ENCODE measurements around the gene DNAJC5. TPM values are rescaled to one million over a fixed set of nuclear protein-coding genes. Genes with fewer than 3 reads are reported as not detected.
A peak's percentile ranks its signal among the peaks of the same experiment; 100 is the strongest.

Gene DNAJC5
- total and polyA plus RNA-seq, 9 of the 15 experiments (the other 6 are each of a cell fraction or from before 2014, with no cell fraction given): 0.95 to 42.8 (median 23.4) TPM

DNA sequence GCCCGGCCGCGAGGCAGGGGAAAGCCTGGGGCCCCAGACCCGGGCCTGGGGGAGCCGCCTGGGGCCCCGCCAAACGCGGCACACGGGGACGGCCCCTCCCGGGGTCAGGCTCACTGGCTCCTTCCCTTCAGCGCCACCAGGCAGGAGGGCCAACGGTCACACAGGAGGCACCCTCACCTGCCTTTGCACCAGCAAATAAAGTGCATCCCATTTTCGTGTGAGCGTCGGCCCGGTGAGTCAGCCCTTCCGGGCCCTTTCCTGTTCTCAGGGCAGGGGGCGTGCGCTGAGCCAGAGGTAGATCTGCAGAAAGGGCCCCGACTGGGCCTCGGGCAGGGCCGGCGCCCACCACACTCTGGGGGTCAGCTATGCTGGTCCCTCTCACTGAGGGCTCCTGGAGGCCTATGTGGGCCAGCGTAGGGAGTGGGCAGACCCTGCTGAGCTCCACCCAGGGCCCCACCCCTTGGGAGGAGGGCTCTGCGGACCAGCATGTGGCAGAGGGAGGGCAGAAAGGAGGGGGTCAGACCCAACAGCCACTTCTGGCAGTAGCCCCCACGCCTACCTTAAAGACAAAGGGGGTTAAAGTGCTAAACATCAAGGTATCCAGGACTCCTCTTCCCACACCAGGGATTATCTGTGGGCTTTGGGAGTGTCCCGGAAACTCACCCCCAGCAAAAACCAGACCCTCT, 62.2 kb downstream of the DNAJC5 start (continued):
- TF ChIP-seq, protein P1, sequence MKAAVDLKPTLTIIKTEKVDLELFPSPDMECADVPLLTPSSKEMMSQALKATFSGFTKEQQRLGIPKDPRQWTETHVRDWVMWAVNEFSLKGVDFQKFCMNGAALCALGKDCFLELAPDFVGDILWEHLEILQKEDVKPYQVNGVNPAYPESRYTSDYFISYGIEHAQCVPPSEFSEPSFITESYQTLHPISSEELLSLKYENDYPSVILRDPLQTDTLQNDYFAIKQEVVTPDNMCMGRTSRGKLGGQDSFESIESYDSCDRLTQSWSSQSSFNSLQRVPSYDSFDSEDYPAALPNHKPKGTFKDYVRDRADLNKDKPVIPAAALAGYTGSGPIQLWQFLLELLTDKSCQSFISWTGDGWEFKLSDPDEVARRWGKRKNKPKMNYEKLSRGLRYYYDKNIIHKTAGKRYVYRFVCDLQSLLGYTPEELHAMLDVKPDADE (conservative IDR thresholded peaks at IDR 0.05; ENCODE audit: control insufficient read depth, low read depth, low read length): peak; percentile 46; the same call in 1 of the 2 replicates
- TF ChIP-seq ZNF12 (CRISPR knock-in tag; IDR thresholded peaks at IDR 0.05) (0 out of 2 replicates have a peak, but pooled peaks have one; percentile 18), HIVEP1 (CRISPR knock-in tag; IDR thresholded peaks at IDR 0.05) (no peak), NFXL1 (CRISPR knock-in tag; IDR thresholded peaks at IDR 0.05) (no peak), GATAD2B (IDR thresholded peaks at IDR 0.05; ENCODE audit: borderline replicate concordance) (no peak), CAMTA2 (CRISPR knock-in tag; conservative IDR thresholded peaks at IDR 0.05) (0 out of 2 replicates have a peak, but pooled peaks have one; percentile 29), HDAC1 (IDR thresholded peaks at IDR 0.05) (peak in 1 of 2 experiments; percentile 31; a peak in 1 of 4 replicates), ZKSCAN8 (CRISPR knock-in tag; IDR thresholded peaks at IDR 0.05) (no peak), TBP (optimal IDR thresholded peaks at IDR 0.05; ENCODE audit: low read depth, low read length) (peak; percentile 50), ZBTB17 (CRISPR knock-in tag; IDR thresholded peaks at IDR 0.05) (peak; percentile 61; the same call in 1 of the 2 replicates), ZBTB7A (IDR thresholded peaks at IDR 0.05; ENCODE audit: borderline replicate concordance, control insufficient read depth, low read depth, low read length) (peak; percentile 75; the same call in 1 of the 2 replicates), CREM (IDR thresholded peaks at IDR 0.05; ENCODE audit: low read depth) (0 out of 2 replicates have a peak, but pooled peaks have one; percentile 5)
- TF ChIP-seq, protein P2, sequence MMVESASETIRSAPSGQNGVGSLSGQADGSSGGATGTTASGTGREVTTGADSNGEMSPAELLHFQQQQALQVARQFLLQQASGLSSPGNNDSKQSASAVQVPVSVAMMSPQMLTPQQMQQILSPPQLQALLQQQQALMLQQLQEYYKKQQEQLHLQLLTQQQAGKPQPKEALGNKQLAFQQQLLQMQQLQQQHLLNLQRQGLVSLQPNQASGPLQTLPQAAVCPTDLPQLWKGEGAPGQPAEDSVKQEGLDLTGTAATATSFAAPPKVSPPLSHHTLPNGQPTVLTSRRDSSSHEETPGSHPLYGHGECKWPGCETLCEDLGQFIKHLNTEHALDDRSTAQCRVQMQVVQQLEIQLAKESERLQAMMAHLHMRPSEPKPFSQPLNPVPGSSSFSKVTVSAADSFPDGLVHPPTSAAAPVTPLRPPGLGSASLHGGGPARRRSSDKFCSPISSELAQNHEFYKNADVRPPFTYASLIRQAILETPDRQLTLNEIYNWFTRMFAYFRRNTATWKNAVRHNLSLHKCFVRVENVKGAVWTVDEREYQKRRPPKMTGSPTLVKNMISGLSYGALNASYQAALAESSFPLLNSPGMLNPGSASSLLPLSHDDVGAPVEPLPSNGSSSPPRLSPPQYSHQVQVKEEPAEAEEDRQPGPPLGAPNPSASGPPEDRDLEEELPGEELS (CRISPR knock-in tag; IDR thresholded peaks at IDR 0.05; ENCODE audit: borderline replicate concordance): no peak
- TF ChIP-seq, protein P3, sequence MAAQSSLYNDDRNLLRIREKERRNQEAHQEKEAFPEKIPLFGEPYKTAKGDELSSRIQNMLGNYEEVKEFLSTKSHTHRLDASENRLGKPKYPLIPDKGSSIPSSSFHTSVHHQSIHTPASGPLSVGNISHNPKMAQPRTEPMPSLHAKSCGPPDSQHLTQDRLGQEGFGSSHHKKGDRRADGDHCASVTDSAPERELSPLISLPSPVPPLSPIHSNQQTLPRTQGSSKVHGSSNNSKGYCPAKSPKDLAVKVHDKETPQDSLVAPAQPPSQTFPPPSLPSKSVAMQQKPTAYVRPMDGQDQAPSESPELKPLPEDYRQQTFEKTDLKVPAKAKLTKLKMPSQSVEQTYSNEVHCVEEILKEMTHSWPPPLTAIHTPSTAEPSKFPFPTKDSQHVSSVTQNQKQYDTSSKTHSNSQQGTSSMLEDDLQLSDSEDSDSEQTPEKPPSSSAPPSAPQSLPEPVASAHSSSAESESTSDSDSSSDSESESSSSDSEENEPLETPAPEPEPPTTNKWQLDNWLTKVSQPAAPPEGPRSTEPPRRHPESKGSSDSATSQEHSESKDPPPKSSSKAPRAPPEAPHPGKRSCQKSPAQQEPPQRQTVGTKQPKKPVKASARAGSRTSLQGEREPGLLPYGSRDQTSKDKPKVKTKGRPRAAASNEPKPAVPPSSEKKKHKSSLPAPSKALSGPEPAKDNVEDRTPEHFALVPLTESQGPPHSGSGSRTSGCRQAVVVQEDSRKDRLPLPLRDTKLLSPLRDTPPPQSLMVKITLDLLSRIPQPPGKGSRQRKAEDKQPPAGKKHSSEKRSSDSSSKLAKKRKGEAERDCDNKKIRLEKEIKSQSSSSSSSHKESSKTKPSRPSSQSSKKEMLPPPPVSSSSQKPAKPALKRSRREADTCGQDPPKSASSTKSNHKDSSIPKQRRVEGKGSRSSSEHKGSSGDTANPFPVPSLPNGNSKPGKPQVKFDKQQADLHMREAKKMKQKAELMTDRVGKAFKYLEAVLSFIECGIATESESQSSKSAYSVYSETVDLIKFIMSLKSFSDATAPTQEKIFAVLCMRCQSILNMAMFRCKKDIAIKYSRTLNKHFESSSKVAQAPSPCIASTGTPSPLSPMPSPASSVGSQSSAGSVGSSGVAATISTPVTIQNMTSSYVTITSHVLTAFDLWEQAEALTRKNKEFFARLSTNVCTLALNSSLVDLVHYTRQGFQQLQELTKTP (IDR thresholded peaks at IDR 0.05; ENCODE audit: low read depth in 1 of 2, partially characterized antibody in 2 of 2): no peak
- TF ChIP-seq, protein P4, sequence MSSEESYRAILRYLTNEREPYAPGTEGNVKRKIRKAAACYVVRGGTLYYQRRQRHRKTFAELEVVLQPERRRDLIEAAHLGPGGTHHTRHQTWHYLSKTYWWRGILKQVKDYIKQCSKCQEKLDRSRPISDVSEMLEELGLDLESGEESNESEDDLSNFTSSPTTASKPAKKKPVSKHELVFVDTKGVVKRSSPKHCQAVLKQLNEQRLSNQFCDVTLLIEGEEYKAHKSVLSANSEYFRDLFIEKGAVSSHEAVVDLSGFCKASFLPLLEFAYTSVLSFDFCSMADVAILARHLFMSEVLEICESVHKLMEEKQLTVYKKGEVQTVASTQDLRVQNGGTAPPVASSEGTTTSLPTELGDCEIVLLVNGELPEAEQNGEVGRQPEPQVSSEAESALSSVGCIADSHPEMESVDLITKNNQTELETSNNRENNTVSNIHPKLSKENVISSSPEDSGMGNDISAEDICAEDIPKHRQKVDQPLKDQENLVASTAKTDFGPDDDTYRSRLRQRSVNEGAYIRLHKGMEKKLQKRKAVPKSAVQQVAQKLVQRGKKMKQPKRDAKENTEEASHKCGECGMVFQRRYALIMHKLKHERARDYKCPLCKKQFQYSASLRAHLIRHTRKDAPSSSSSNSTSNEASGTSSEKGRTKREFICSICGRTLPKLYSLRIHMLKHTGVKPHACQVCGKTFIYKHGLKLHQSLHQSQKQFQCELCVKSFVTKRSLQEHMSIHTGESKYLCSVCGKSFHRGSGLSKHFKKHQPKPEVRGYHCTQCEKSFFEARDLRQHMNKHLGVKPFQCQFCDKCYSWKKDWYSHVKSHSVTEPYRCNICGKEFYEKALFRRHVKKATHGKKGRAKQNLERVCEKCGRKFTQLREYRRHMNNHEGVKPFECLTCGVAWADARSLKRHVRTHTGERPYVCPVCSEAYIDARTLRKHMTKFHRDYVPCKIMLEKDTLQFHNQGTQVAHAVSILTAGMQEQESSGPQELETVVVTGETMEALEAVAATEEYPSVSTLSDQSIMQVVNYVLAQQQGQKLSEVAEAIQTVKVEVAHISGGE (CRISPR knock-in tag; IDR thresholded peaks at IDR 0.05): no peak
